Transverse colon (tissue), 3 donors: ENCODE data around the gene PNKD.

Experiments
- CTCF ChIP-seq, 5 experiments: fragments of 200-600 bp in 3 of 5; fragments of 450-650 bp in 2 of 5; sonication (generic) in 3 of 5; IDR thresholded peaks; 1 replicate in 2 of 5; 2 replicates in 3 of 5; pipeline ENCODE4 v1.5.1; 2016 to 2017; ENCODE audit warnings: antibody characterized with exemption in 5 of 5, inconsistent platforms in 3 of 5, mild to moderate bottlenecking in 2 of 5, moderate library complexity in 1 of 5
- POLR2A ChIP-seq: fragments of 450-650 bp; IDR thresholded peaks from one replicate; pipeline ENCODE4 v1.6.1; 2016; ENCODE audit warnings: antibody characterized with exemption, mild to moderate bottlenecking, moderate library complexity

- TF ChIP-seq POLR2A (no peak), CTCF (IDR thresholded peaks at IDR 0.05) (no peak)
Observed at GRCh38 chr2:218375212-218375611, 104.9 kb downstream of the PNKD start.
